HG02840 (cell line): ENCODE data around the gene RNF157.

Experiments used
- ATAC-seq: cut with Tn5 transposase; IDR thresholded peaks from one replicate; pipeline ENCODE4 v1.9.1; 2021; ENCODE audit warnings: mild to moderate bottlenecking, moderate library complexity, moderate number of reproducible peaks; ENCODE audit not compliant: unreplicated experiment, low FRiP score

The RNF157 gene

DNA sequence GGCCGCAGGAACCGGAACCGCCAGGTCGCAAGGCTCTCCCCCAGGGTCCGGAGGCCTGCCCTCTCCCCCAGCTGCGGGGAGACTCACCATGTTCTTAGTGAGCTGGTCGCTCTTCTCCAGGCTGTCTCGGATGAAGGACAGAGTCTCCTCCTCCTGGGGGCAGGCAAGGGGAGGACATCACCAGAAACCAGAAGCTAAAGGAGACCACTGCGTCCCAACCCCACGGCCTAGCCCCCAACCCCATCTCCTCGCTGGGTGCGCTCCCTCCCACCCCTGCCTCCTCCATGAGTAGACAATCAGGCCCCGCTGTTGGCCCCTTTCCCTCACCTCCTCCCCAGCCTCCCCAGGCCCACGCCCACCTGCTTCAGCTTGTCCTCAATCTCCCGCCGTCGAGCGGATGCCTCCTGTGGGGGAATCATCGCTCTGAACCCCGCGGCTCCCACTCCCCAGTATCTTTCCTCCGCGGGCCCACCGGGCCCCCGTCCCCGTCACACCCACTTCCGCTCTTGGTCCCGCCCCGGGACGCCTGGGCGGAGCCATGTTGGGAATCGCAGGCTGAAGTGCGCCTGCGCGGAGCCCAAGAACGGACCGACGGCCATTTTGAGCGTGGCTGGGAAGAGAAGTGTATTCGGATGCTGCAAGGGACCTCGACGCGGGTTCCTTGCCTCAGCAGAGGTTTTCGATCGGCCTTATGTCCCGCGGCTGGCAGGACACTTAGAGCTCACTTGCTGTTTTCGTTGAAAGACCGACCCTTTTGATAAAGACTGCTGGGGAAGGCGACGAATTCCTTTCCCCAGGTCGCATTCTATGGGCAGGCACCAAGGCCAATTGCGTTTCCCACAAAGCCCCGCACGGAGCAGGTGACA is 136.8 kb downstream of the RNF157 start, which contains the start of gene EXOC7:
Gene EXOC7 (minus strand): TSS at position 514 of the 866 bp plus-strand sequence. CDS start 95 bp downstream, at position 419.
- peak; percentile 86 for ATAC-seq

DNA sequence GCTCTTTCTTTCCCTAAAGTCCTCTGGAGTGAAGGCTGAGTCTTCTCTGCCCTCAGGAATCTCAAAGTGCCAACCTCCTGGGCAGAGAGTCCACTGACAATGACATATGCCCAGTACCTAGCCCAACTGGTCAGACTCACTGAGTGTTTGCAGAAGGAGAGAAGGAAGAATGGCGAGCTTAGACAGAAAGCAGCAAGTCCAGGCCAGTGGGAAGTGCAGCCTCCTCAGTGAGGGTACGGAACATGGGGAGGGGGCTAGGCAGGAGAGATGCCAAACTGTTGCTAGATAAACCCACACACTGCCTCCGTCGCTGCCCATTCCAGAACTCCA is 137.4 kb downstream of the RNF157 start:
- ATAC-seq, result no peak

DNA sequence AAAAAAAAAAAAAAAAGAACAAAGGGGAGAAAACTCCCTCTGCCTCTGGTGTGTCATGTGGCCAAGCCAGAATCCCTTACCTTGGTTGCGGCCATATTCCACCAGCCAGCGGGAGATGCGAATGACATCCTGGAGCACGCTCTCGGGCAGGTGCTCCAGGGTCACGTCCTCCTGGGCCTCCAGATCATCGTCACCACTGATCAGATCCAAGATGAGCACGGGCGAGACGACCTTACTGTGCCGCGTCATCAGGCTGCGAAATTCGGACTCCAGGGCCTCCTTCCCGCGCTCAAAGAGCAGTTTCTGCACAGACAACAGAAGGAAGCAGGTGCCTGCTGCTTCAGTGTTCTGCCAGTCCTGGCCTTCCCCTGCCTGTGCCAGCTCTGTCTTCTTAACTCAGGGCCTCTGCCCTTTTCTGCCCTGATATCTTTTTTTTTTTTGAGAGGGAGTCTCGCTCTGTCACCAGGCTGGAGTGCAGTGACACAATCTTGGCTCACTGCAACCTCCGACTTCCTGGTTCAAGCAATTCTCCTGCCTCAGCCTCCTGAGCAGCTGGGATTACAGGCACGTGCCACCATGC is 142.5 kb downstream of the RNF157 start:
- ATAC-seq, result no peak

DNA sequence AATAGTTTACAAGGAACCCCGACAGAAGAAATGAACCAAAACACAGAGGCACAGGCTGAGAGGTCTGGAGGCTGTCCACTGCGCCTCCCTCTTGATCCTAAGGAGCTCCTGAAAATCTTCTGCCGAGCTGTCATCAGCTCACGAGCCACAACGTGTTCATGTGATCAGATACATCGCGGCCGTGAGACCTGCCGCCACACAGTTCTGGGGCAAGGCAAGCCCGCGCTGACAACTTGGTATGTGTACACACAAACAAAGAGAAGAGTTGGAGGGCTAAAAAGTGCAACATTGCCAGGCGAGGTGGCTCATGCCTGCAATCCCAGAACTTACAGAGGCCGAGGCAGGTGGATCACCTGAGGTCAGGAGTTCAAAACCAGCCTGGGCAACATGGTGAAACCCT is 144.3 kb downstream of the RNF157 start:
- no peak for ATAC-seq

DNA sequence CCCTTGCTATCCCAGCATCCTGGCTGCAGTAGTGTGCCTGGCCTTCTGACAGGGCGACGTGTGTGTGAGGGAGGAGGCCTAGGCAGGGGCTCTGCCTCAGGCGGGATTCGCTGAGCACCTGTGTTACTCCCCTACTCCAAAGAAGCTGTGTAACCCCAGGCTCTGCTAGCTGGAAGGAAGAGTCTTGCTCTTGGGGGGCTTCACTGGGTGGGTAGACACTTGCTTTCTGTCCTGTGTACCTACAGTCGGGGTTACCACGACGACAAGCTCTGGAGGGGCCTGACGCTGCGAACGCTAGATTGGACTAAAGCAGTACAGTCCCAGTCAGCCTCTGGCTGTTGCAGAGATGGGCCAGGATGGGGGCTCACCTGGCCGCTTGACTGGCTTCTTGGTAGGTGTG is 146.2 kb downstream of the RNF157 start:
- no peak for ATAC-seq

DNA sequence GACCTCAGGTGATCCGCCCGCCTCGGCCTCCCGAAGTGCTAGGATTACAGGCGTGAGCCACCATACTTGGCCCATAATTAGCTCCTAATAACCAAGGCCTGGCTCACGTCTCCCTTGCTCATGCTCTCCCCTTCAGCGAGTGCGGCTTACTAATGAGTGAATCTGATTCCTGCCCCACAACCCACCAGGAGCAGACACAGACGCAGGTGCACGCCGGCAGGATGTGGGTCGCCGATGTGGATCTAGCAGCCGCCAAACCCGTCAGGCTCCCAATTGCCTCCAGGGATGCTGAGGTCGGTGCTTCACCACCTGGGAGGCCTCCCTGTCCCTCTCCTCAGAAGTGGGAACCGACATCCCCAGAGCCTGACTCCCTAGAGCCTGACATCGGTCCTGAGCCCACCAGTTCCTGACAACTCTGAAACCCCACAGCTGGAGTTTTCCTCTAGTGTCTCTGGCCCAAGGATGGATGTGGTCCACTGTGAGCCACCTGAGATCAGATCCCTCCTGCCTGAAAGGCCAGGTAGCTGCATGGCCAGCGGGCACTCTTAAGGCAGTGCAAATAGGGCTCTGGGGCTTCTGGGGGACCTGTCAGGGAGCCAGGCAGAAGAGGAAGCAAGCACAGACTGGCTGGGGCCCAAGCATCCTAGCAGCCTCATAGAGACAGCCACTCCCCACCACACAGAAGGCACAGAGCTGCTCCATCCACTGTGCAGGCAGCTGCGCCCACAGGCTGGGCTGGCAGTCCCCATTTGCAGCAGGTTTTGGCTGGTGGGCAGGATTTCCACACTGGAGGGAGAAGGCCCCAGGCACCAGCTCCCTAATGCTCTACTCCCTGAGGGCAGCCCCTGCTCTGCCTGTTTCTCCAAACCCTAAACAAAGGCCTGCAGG is 147.5 kb downstream of the RNF157 start:
- no peak for ATAC-seq
